RPMI8226 (cell line): ENCODE measurements around the gene SARNP.
A peak's percentile ranks its signal among the peaks of the same experiment; 100 is the strongest.
"Not testable (repeated sequence)": the region's sequence is repeated elsewhere in the genome, so short reads cannot be mapped to it uniquely, and the experiment has no call there.

Experiments used
- DNase-seq: peaks from one replicate; pipeline ENCODE4 v3.0.0-alpha.2; 2015

SARNP gene

GRCh38 chr12:55838361-55838760 is 20.8 kb upstream of the SARNP start:
- DNase-seq = no peak

- not testable (repeated sequence) for DNase-seq
Measured at GRCh38 chr12:55834400-55834799, 16.9 kb upstream of the SARNP start.

- DNase-seq = no peak
Measured at GRCh38 chr12:55833056-55833455, 15.5 kb upstream of the SARNP start.

- no peak for DNase-seq
Measured at GRCh38 chr12:55831447-55831815, 13.9 kb upstream of the SARNP start.

GRCh38 chr12:55830601-55831446 is 13.3 kb upstream of the SARNP start:
- peak; percentile 25 for DNase-seq

- no peak for DNase-seq
Measured at GRCh38 chr12:55829967-55830600, 12.6 kb upstream of the SARNP start.

- DNase-seq = no peak
Measured at GRCh38 chr12:55828357-55828756, 10.8 kb upstream of the SARNP start.

- DNase-seq = no peak
Measured at GRCh38 chr12:55827806-55828205, 10.3 kb upstream of the SARNP start.

- DNase-seq = no peak
Measured at GRCh38 chr12:55824726-55825125, 7.2 kb upstream of the SARNP start.

- no peak for DNase-seq
Measured at GRCh38 chr12:55823419-55823818, 5.9 kb upstream of the SARNP start.

- no peak for DNase-seq
Measured at GRCh38 chr12:55822228-55822627, 4.7 kb upstream of the SARNP start.

- DNase-seq = no peak
Measured at GRCh38 chr12:55820679-55821078, 3.2 kb upstream of the SARNP start.

GRCh38 chr12:55818886-55819285 is 1.4 kb upstream of the SARNP start:
- no peak for DNase-seq

- DNase-seq = no peak
Measured at GRCh38 chr12:55818140-55818728, 710 bp upstream of the SARNP start.

- peak; percentile 17 for DNase-seq
Measured at GRCh38 chr12:55816881-55817344, 611 bp downstream of the SARNP start.

- no peak for DNase-seq
Measured at GRCh38 chr12:55815473-55815872, 2.1 kb downstream of the SARNP start.

GRCh38 chr12:55814257-55814656 is 3.3 kb downstream of the SARNP start:
- DNase-seq = no peak

- DNase-seq = no peak
Measured at GRCh38 chr12:55812088-55812487, 5.4 kb downstream of the SARNP start.

- no peak for DNase-seq
Measured at GRCh38 chr12:55809274-55809673, 8.2 kb downstream of the SARNP start.

- no peak for DNase-seq
Measured at GRCh38 chr12:55806982-55807381, 10.5 kb downstream of the SARNP start.

- no peak for DNase-seq
Measured at GRCh38 chr12:55797550-55797949, 20.0 kb downstream of the SARNP start.

GRCh38 chr12:55797068-55797467 is 20.5 kb downstream of the SARNP start:
- no peak for DNase-seq

GRCh38 chr12:55795950-55796349 is 21.6 kb downstream of the SARNP start:
- no peak for DNase-seq

- no peak for DNase-seq
Measured at GRCh38 chr12:55789893-55790292, 27.6 kb downstream of the SARNP start.
